Measurements from ENCODE around the gene ADGRE2.

The ADGRE2 gene

DNA sequence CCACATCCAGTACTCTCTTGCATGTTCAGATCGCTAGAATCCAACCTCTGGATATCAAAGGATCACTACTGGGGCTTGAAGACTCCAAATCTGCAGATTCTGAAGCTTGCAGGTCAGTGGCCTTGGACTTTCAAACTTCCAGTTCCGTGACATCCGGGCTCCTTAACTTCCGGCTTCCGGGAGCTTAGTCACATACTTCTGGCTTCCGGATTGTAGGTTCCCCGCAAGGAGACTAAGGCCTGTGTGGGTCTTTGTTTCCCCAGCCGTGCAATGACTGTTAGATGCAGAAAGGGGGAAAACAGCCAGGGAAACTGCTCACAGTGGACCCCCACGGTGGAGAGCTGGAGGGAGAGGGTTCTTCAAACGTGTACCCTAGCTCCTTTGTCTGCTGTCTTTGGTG, 47.2 kb downstream of the ADGRE2 start:
- peaks cover 16% of the 10 kb centered on the region for H3K9me3 Mint-ChIP-seq (ENCODE audit: low read depth)
- H3K27me3 Mint-ChIP-seq, result peaks cover 2% of the 10 kb centered on the region
- H3K27ac Mint-ChIP-seq, result no peak overlapping the region
- no peak overlapping the region for H3K4me3 Mint-ChIP-seq
- H3K4me1 Mint-ChIP-seq (ENCODE audit: low read depth), result no peaks in the 10 kb centered on the region
- peaks cover 12% of the 10 kb centered on the region for H3K36me3 Mint-ChIP-seq

DNA sequence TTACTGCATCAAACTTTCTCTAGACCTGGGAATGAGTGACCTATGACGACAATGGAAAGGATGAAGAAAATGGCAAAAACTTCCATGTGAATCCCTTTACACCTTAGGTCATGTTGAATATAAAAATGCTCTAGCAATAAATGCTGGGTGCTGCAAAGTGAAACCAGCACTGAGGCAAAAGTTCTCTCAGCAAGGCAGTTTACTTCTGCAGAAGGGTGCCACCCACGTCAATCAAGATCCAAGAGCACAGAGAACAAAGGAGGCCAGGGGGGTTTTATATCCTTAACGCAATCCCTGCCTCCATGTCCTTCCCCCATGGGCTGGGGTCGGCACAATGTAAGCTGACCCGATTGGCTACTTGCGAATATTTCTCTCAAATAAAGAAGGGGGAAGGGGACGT, 49.8 kb downstream of the ADGRE2 start:
- H3K4me1 Mint-ChIP-seq (ENCODE audit: low read depth), result no peaks in the 10 kb centered on the region
- no peak overlapping the region for H3K4me3 Mint-ChIP-seq
- H3K36me3 Mint-ChIP-seq, result peaks cover 20% of the 10 kb centered on the region
- H3K9me3 Mint-ChIP-seq (ENCODE audit: low read depth), result peaks cover 24% of the 10 kb centered on the region
- peaks cover 2% of the 10 kb centered on the region for H3K27me3 Mint-ChIP-seq
- no peak overlapping the region for H3K27ac Mint-ChIP-seq

DNA sequence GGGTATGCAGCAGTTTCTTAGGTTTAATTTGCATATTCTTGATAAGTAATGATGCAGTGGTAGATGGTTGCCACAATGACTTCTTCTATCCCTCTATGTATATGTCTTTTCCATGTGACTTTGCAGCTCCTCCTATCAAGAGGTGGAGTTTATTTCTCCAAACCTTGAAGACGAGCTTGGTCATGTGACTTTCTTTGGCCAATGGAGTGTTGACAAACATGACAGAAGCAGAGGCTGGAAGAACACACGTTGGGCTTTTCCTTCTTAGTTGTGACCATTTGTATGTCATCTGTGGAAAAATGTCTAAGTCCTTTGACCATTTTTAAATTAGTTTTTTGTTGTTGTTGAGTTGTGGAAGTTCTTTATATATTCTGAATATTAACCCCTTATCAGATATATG, 56.2 kb downstream of the ADGRE2 start:
- Mint-ChIP-seq H3K9me3 (ENCODE audit: low read depth) (peaks cover 39% of the 10 kb centered on the region), H3K4me3 (no peak overlapping the region), H3K27ac (no peak overlapping the region), H3K4me1 (ENCODE audit: low read depth) (no peaks in the 10 kb centered on the region), H3K36me3 (peaks cover 63% of the 10 kb centered on the region), H3K27me3 (no peaks in the 10 kb centered on the region)

DNA sequence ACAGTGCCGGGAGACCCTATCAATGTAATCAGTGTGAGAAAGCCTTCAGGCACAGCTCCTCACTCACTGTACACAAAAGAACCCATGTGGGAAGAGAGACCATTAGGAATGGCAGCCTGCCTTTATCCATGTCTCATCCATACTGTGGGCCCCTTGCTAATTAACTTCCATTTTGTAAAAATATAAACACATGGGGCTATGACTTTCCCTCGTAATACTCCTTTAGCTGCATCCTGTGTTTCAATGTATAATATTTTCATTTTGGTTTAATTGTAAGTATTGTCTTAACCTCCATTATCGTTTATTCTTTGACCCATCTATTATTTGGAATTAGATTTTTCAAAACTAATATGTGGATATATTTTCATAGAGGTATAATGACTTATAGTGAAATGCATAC, 59.2 kb downstream of the ADGRE2 start:
- H3K36me3 Mint-ChIP-seq, result peaks cover 79% of the 10 kb centered on the region
- H3K4me1 Mint-ChIP-seq (ENCODE audit: low read depth), result no peaks in the 10 kb centered on the region
- H3K27me3 Mint-ChIP-seq, result no peaks in the 10 kb centered on the region
- peaks cover 31% of the 10 kb centered on the region for H3K9me3 Mint-ChIP-seq (ENCODE audit: low read depth)
- H3K4me3 Mint-ChIP-seq, result no peak overlapping the region
- H3K27ac Mint-ChIP-seq, result no peak overlapping the region

DNA sequence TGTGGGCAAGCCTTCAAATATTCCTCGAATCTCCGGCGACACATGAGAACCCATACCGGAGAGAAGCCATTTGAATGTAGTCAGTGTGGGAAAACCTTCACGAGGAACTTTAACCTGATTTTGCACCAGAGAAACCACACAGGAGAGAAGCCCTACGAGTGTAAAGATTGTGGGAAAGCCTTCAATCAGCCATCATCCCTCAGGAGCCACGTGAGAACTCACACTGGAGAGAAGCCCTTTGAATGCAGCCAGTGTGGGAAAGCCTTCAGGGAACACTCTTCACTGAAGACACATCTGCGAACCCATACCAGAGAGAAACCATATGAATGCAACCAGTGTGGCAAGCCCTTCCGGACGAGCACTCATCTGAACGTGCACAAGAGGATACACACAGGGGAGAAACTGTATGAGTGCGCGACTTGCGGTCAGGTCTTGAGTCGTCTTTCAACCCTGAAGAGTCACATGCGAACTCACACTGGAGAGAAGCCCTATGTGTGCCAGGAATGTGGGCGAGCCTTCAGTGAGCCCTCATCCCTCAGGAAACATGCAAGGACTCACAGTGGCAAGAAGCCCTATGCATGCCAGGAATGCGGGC, 59.7 kb downstream of the ADGRE2 start:
- Mint-ChIP-seq H3K27ac (no peak overlapping the region), H3K36me3 (peaks cover 84% of the 10 kb centered on the region), H3K4me1 (ENCODE audit: low read depth) (no peaks in the 10 kb centered on the region), H3K27me3 (no peaks in the 10 kb centered on the region), H3K4me3 (no peak overlapping the region), H3K9me3 (ENCODE audit: low read depth) (peaks cover 31% of the 10 kb centered on the region)

DNA sequence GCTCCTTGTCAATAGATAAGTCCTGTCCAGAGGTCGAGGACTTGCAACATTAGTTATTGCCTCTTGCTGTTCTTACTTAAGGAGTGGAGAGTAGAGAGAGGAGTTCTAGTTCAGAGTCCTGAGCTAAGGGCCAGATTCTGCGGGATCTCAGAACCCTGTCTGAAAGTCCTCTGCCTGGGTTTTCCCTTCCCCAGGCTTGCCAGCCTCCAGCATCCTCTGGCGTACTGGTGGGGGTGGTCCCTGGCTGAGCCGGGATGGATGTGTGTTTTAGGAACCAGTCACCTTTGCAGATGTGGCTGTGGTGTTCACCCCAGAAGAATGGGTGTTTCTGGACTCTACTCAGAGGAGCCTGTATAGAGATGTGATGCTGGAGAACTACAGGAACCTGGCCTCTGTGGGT, 62.5 kb downstream of the ADGRE2 start:
- Mint-ChIP-seq H3K27ac (no peak overlapping the region), H3K4me1 (ENCODE audit: low read depth) (no peaks in the 10 kb centered on the region), H3K9me3 (ENCODE audit: low read depth) (peaks cover 25% of the 10 kb centered on the region), H3K4me3 (no peak overlapping the region), H3K36me3 (peaks cover 84% of the 10 kb centered on the region), H3K27me3 (no peaks in the 10 kb centered on the region)

DNA sequence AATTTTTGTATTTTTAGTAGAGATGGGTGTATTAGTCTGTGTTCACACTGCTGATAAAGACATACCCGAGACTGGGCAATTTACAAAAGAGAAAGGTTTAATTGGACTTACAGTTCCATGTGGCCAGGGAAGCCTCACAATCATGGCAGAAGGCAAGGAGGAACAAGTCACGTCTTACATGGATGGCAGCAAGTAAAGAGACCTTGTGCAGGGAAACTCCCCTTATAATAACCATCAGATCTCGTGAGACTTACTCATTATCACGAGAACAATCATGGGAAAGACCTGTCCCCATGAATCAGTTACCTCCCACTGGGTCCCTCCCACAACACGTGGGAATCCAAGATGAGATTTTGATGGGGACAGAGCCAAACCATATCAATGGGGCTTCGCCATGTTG, 73.9 kb downstream of the ADGRE2 start:
- H3K27ac Mint-ChIP-seq, result no peak overlapping the region
- H3K36me3 Mint-ChIP-seq, result peaks cover 40% of the 10 kb centered on the region
- H3K4me3 Mint-ChIP-seq, result no peak overlapping the region
- no peaks in the 10 kb centered on the region for H3K4me1 Mint-ChIP-seq (ENCODE audit: low read depth)
- no peaks in the 10 kb centered on the region for H3K9me3 Mint-ChIP-seq (ENCODE audit: low read depth)
- no peaks in the 10 kb centered on the region for H3K27me3 Mint-ChIP-seq

DNA sequence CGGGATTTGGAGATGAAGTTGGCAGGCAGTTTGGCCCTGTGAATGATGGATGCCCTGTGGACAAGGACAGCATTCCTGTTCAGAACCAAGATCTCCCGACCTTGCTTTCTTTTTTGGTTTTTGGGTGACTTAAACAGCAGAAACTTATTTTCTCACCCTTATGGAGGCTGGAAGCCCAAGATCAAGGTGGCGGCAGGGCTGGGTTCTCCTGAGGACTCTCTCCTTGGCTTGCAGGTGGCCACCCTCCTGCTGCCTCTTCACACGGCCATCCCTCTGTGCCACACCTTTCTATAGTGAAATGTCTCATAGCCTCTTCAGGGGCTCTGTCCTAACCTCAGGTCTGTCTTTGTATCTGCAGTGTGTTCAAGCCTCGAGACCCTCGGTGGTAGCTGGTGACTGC, 74.5 kb downstream of the ADGRE2 start:
- no peaks in the 10 kb centered on the region for H3K9me3 Mint-ChIP-seq (ENCODE audit: low read depth)
- H3K36me3 Mint-ChIP-seq, result peaks cover 34% of the 10 kb centered on the region
- no peaks in the 10 kb centered on the region for H3K4me1 Mint-ChIP-seq (ENCODE audit: low read depth)
- no peaks in the 10 kb centered on the region for H3K27me3 Mint-ChIP-seq
- no peak overlapping the region for H3K27ac Mint-ChIP-seq
- H3K4me3 Mint-ChIP-seq, result no peak overlapping the region

DNA sequence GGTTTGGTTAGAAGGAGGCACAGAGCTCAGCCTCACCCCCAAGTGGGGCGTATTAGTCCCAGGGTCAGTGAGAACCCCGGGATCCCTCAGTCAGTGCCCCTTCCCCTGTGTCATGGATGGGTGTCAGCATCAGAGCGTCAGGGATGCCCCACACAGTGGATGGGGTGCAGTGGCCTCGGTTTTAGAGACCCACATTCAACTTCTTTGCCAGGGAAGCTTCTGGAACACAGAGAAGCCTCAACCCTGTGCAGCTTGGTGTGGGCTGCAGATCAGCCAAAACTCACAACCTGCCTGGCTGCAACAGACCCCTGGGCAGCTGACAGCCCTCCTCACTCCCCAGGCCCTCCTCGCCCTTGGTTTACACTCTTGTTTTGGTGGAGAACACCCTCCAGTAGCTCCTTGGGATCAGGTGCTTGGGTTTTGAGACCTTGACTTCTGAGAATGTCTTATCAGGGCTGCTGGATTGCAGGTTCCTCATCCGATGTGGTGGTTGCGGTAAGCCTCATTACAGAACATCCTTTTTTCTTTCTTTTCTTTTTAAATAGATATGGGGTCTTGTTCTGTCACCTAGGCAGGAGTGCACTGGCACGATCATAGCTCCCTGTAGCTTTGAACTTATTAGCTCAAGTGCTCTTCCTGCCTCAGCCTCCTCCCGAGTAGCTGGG, 77.5 kb downstream of the ADGRE2 start:
- Mint-ChIP-seq H3K27ac (no peak overlapping the region), H3K4me1 (ENCODE audit: low read depth) (no peaks in the 10 kb centered on the region), H3K27me3 (no peaks in the 10 kb centered on the region), H3K9me3 (ENCODE audit: low read depth) (no peaks in the 10 kb centered on the region), H3K4me3 (no peak overlapping the region), H3K36me3 (peaks cover 26% of the 10 kb centered on the region)

DNA sequence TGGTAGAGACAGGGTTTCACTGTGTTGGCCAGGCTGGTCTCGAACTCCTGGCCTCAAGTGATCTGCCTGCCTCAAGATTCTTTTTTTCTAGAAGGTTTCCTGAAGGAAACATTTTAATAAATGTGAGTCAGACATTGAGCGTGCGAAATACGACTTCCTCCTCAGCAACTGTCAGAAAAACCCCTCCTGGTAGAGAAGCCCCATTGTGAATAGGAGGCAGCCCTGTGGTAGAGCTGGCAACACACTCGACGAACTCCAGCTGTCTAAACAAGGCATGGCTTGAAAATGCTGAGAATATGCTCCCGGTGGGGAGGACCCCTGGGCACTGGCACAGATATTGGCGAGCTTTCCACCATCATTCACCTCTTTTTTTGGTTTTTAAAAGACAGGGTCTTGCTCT, 78.7 kb downstream of the ADGRE2 start:
- no peaks in the 10 kb centered on the region for H3K4me1 Mint-ChIP-seq (ENCODE audit: low read depth)
- no peak overlapping the region for H3K4me3 Mint-ChIP-seq
- no peaks in the 10 kb centered on the region for H3K9me3 Mint-ChIP-seq (ENCODE audit: low read depth)
- H3K36me3 Mint-ChIP-seq, result peaks cover 24% of the 10 kb centered on the region
- H3K27me3 Mint-ChIP-seq, result no peaks in the 10 kb centered on the region
- H3K27ac Mint-ChIP-seq, result no peak overlapping the region

DNA sequence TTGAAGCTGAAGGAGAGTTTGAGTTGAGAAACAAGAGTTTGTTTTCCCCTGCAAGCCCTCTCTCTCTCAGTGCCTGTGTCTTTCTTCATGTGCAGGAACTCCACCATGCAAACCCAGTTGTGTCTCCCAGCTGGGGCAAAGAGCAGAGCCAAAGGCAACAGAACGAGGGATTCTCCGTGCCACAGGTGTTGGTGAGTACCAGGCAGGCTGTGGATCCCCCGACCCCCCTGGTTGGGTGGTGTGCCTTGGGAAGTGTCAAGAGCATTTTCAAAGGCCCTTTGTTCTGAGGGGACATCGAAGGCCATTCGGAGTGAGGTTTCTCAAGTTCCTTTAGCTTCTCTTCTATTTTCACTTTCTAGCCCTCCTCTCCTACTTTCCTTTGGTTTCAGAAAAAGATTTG, 82.9 kb downstream of the ADGRE2 start:
- no peaks in the 10 kb centered on the region for H3K27me3 Mint-ChIP-seq
- H3K9me3 Mint-ChIP-seq (ENCODE audit: low read depth), result no peaks in the 10 kb centered on the region
- H3K4me3 Mint-ChIP-seq, result no peak overlapping the region
- H3K4me1 Mint-ChIP-seq (ENCODE audit: low read depth), result peaks cover 12% of the 10 kb centered on the region
- no peak overlapping the region for H3K27ac Mint-ChIP-seq
- H3K36me3 Mint-ChIP-seq, result peaks cover 13% of the 10 kb centered on the region

DNA sequence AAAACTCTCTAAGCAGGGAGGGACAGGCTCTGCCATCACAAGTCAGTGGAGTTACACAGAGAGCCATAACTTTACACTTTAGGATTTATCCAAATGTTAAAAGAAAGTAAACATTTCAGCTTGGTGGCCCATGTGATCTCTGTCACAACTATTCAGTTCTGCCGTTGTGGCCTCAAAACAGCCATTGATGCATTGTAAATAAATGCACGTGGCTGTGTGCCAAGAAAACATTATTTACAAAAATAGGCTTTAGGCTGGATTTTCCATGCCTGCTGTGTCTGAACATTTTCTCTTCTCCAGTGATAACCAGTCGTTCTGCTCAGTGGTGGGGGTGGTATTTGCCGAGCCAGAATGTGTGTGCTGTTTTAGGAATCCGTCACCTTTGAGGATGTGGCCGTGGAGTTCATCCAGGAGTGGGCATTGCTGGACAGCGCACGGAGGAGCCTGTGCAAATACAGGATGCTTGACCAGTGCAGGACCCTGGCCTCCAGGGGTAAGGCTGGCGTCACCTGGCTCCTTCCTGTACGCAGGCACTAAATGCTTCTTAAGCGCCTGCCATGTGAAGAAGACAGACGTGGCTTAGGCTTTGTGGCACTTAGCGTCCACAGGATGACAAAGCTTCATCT, 83.6 kb downstream of the ADGRE2 start:
- H3K4me1 Mint-ChIP-seq (ENCODE audit: low read depth), result peaks cover 13% of the 10 kb centered on the region
- H3K4me3 Mint-ChIP-seq, result no peak overlapping the region
- peaks cover 13% of the 10 kb centered on the region for H3K36me3 Mint-ChIP-seq
- H3K27me3 Mint-ChIP-seq, result no peaks in the 10 kb centered on the region
- H3K9me3 Mint-ChIP-seq (ENCODE audit: low read depth), result no peaks in the 10 kb centered on the region
- no peak overlapping the region for H3K27ac Mint-ChIP-seq

DNA sequence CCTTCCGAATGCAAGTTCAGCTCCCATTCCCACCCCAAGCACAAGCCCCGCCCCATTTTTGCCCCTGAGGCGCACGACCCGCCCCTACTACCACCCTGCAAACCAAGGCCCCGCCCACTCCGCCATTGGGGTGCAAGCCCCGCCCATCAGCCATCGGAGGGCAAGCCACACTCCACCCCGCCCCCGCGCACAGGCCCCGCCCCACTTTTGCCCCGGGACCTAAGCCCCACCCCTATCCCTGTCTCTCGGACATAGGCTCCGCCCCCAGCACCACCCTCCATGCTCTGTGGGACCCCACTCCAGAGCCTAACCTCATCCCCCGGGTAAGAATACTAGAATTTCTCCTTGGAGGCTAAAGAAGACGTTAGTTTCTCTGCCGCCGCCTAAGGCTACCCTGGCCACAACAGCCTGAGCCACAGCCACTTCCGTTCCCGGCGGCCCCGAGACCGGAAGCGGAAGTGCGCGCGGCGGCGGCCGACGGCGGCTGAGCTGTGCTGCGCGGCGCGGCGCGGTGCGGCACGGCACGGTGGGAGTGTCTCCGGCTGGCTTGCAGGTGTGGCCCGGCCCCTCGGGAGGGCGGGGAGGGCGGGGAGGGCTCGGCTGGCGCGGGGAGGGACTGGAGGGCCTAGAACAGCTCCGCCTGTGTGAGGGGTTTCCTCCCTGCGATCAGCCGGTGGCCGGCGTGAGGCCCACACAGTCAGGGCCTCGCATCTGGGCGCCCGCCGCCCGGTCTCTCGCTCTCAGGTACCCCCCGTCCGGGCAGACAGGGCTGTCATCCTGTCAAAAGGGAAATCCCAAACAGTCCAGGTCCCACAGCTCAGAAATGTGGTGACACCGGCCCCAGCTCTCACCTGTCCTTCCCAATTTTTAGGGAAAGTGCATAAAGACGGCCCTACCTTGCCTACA, 88.5 kb downstream of the ADGRE2 start, which contains the start of gene ZNF333:
Gene ZNF333, plus strand, starts transcription at position 451 of the 906 bp plus-strand sequence. CDS start 3,444 bp downstream, outside the sequence.
- Mint-ChIP-seq H3K9me3 (ENCODE audit: low read depth) (no peaks in the 10 kb centered on the region), H3K4me3 (peak within 1 kb of the TSS; percentile 94), H3K27me3 (no peaks in the 10 kb centered on the region), H3K36me3 (peaks cover 3% of the 10 kb centered on the region), H3K27ac (peak within 1 kb of the TSS; percentile 98), H3K4me1 (ENCODE audit: low read depth) (peaks cover 19% of the 10 kb centered on the region)

DNA sequence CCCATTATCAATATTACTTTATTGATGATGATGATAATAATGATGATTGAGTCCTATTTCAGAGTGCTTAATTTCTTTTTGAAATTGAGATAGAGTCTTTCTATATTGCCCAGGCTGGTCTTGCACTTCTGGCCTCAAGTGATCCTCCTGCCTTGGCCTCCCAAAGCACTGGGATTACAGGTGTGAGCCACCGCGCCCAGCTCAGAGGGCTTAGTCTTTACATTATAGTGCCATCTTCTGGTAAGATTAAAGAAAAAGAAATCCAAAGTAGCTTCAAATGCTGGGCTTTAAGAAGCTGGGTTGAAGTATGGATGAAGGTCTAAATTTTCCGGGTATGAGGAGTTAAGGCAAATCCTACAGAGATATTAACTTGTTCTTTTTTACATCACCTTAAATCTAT, 91.9 kb downstream of the ADGRE2 start:
- Mint-ChIP-seq H3K27ac (no peak overlapping the region), H3K36me3 (no peaks in the 10 kb centered on the region), H3K4me1 (ENCODE audit: low read depth) (peaks cover 14% of the 10 kb centered on the region), H3K4me3 (no peak overlapping the region), H3K27me3 (no peaks in the 10 kb centered on the region), H3K9me3 (ENCODE audit: low read depth) (no peaks in the 10 kb centered on the region)

DNA sequence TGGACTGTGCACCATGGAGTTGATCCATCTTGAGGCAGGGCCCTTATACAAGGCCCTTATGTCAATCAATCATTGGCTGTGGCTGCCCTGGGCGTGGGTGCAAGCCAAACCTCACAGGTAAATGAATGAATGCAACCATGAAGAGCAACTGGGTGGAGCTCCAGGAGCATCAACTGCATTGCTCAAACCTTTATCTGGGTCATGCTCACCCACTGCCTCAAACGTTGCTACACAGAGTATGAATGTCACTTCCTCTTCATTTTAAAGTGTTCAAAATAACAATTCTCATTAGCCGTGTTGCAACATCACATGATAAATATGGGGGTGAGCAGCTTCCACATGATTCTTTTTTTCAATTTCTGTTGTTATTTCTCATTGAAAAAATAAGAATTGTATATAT, 94.9 kb downstream of the ADGRE2 start:
- Mint-ChIP-seq H3K27me3 (no peaks in the 10 kb centered on the region), H3K4me3 (no peak overlapping the region), H3K4me1 (ENCODE audit: low read depth) (no peaks in the 10 kb centered on the region), H3K36me3 (no peaks in the 10 kb centered on the region), H3K9me3 (ENCODE audit: low read depth) (no peaks in the 10 kb centered on the region), H3K27ac (no peak overlapping the region)
